ENCODE measurements around the gene HECTD2. TPM values are rescaled to one million over a fixed set of nuclear protein-coding genes. Genes with fewer than 3 reads are reported as not detected.
A peak's percentile ranks its signal among the peaks of the same experiment; 100 is the strongest.
"Not testable (repeated sequence)": the region's sequence is repeated elsewhere in the genome, so short reads cannot be mapped to it uniquely, and the experiment has no call there.

Gene HECTD2
- total RNA-seq, 1 experiment from 2014 or later, result 3.8 TPM

GRCh38 chr10:91453535-91453934 is 43.4 kb downstream of the HECTD2 start:
- in situ Hi-C loops (cut with HindIII; ENCODE audit: low pct_unique_long_range_greater_than_20kb, low sequenced_read_pairs), result no loop called here
- DNase-seq (ENCODE audit: low read depth, low spot score), result no peak

DNA sequence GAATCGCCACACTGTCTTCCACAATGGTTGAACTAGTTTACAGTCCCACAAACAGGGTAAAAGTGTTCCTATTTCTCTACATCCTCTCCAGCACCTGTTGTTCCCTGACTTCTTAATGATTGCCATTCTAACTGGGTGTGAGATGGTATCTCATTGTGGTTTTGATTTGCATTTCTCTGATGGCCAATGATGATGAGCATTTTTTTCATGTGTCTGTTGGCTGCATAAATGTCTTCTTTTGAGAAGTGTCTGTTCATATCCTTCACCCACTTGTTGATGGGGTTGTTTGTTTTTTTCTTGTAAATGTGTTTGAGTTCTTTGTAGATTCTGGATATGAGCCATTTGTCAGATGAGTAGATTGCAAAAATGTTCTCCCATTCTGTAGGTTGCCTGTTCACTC is 45.0 kb downstream of the HECTD2 start:
- in situ Hi-C loops (cut with HindIII; ENCODE audit: low pct_unique_long_range_greater_than_20kb, low sequenced_read_pairs); DNase-seq (ENCODE audit: low read depth, low spot score): not testable (repeated sequence)

DNA sequence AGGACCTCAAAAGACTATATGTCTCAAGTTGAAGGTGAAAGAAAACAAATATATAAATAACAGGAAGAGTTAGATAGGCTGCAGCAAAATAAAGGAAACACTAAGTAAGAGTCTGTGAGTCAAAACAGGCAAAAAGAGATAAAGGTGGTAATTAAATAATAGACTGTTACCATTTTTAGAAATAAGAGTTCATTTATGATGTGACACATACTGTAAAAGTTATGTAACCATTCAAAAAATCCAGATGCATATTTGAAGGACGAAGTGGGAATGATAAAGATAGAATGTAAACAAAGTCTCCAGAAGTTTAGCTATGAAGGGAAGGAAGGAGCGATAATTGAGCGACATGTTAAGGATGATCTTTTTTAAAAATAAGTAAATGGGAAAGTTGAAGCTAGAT is 50.5 kb downstream of the HECTD2 start:
- in situ Hi-C loops (cut with HindIII; ENCODE audit: low pct_unique_long_range_greater_than_20kb, low sequenced_read_pairs), result no loop called here

DNA sequence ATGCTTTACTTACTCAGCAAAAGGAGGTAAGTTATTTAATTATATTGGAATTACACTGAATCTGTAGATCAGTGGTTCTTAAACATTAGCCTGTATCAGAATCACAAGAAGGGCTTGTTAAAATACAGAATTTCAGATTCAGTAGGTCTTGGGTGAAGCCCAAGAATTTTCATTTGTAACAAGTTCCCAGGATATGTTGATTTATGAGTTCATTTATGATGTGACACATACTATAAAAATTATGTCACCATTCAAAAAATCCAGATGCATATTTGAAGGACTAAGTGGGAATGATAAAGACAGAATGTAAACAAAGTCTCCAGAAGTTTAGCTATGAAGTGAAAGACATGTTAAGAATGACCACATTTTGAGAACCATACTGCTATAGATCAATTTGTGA is 52.3 kb downstream of the HECTD2 start:
- in situ Hi-C loops (cut with HindIII; ENCODE audit: low pct_unique_long_range_greater_than_20kb, low sequenced_read_pairs), result no loop called here
- DNase-seq (ENCODE audit: low read depth, low spot score), result no peak

More for the DNA sequence above, 50.5 kb downstream of the HECTD2 start:
- no peak for DNase-seq (ENCODE audit: low read depth, low spot score)

DNA sequence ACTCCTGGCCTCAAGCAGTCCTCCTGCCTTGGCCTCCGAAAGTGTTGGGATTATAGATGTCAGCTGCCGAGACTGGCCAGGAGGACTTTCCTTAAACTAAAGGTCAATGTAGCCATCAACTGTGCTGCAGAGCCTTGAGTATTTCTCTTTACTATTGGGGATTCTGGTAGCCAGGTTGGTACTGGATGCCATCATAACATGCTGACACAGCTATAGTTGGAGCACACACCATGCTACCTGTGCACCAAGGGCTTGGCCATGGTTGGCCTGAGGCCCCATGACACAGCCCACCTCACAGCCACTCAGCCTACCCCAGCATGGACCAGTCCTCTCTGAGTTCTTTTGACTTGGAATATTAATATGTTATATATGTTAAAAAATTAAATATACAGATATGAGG is 54.4 kb downstream of the HECTD2 start:
- in situ Hi-C loops (cut with HindIII; ENCODE audit: low pct_unique_long_range_greater_than_20kb, low sequenced_read_pairs), result no loop called here
- DNase-seq (ENCODE audit: low read depth, low spot score), result no peak

GRCh38 chr10:91465261-91465660 is 55.1 kb downstream of the HECTD2 start:
- in situ Hi-C loops (cut with HindIII; ENCODE audit: low pct_unique_long_range_greater_than_20kb, low sequenced_read_pairs), result no loop called here
- DNase-seq (ENCODE audit: low read depth, low spot score), result no peak

DNA sequence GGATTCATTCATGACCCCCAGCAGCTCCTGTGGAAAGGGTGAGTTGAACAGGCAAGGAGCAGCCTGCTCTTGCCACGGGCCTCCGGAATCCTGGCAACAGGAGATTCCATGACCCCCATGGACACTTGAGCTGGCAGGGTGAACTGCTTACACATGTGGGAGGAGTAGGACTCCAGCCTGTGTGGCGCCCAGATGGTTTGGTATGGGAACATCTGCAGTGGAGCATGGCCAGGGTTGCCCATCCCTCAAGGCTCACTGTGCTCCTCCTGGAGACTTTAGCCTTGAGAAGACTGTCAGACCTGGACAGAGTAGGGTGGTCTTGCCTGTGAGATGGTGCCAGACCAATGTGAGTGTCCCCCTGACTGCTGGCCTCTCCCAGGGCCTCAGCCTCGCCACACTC is 57.0 kb downstream of the HECTD2 start:
- no peak for DNase-seq (ENCODE audit: low read depth, low spot score)
- in situ Hi-C loops (cut with HindIII; ENCODE audit: low pct_unique_long_range_greater_than_20kb, low sequenced_read_pairs), result no loop called here

GRCh38 chr10:91471602-91472001 is 61.5 kb downstream of the HECTD2 start:
- in situ Hi-C loops (cut with HindIII; ENCODE audit: low pct_unique_long_range_greater_than_20kb, low sequenced_read_pairs), result no loop called here

GRCh38 chr10:91472911-91473310 is 62.8 kb downstream of the HECTD2 start:
- in situ Hi-C loops (cut with HindIII; ENCODE audit: low pct_unique_long_range_greater_than_20kb, low sequenced_read_pairs), result no loop called here
- no peak for DNase-seq (ENCODE audit: low read depth, low spot score)

More at GRCh38 chr10:91471602-91472001, 61.5 kb downstream of the HECTD2 start:
- no peak for DNase-seq (ENCODE audit: low read depth, low spot score)

- DNase-seq (ENCODE audit: low read depth, low spot score), result no peak
- in situ Hi-C loops (cut with HindIII; ENCODE audit: low pct_unique_long_range_greater_than_20kb, low sequenced_read_pairs), result no loop called here
Observed at GRCh38 chr10:91474009-91474408, 63.9 kb downstream of the HECTD2 start.

DNA sequence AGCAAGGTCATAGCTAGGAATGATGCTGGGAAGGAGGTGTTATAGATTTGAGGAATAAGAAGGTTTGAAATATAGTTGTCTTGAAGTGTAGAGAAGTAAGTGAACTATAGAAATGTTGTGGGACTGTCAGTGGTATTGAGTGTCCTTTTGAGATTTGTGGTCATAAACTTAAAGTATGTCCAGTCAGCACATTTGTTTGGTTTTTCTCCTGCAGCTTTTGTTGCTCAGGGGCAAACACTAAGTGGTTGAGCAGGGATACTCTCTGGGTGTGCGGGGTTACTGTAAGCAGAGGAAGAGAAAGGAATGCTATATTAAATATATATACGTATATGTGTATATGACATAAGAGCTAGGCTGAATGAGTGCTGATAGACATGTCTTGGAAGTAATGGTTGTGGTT is 67.1 kb downstream of the HECTD2 start:
- in situ Hi-C loops (cut with HindIII; ENCODE audit: low pct_unique_long_range_greater_than_20kb, low sequenced_read_pairs), result no loop called here

GRCh38 chr10:91479583-91479982 is 69.4 kb downstream of the HECTD2 start:
- in situ Hi-C loops (cut with HindIII; ENCODE audit: low pct_unique_long_range_greater_than_20kb, low sequenced_read_pairs), result no loop called here
- no peak for DNase-seq (ENCODE audit: low read depth, low spot score)

More for the DNA sequence above, 67.1 kb downstream of the HECTD2 start:
- DNase-seq (ENCODE audit: low read depth, low spot score), result no peak

DNA sequence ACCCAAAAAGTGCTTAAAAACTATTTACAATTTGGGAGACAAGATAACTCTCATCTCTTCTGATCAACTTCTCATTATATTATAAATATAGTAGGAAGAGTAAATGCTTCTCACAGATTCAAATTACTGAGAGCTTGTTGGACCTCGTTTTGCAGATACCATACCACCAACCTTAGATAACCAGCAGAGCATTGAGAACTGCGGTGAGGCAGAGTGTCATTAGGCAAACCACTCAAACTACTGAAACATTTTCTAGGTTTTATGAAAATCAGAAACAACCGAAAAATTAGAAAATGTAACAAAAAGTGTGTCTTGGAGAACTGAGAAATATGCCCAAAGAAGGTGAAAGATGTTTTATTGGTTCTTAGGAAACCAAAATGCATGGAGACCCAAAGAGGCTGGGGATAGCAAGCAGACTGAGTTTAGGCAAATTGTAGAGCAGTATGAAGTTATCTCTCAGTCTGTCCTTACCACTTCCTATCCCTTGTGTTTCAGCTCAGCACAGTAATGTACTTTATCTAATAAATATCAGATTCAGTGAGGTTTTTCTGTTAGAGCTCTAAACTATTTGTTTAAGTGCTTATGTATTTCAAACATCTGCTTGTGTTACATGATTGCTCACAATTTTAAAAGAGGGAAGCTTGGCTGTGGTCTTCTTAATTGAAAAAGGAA is 77.9 kb downstream of the HECTD2 start:
- no peak for DNase-seq (ENCODE audit: low read depth, low spot score)
- in situ Hi-C loops (cut with HindIII; ENCODE audit: low pct_unique_long_range_greater_than_20kb, low sequenced_read_pairs), result no loop called here

GRCh38 chr10:91493313-91493712 is 83.2 kb downstream of the HECTD2 start:
- DNase-seq (ENCODE audit: low read depth, low spot score), result peak; percentile 47
- in situ Hi-C loops (cut with HindIII; ENCODE audit: low pct_unique_long_range_greater_than_20kb, low sequenced_read_pairs), result no loop called here

DNA sequence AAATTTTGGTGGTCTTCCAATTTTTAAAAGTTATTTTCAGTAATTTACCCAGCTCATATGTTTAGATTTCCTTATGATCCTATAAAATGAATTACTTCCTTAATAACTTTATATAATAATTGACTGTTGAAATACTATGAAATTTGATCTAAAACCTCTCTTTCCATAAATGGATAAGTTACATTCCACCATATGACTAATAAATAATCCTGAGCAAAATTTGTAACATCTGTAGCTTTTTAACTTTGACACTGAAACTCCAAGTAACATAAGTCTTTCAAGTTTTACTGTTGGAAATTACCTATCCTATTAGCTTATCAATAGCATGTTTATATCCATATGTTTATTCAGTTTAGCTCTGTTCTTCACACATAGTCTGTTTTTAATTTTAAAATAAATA is 85.3 kb downstream of the HECTD2 start:
- no peak for DNase-seq (ENCODE audit: low read depth, low spot score)
- in situ Hi-C loops (cut with HindIII; ENCODE audit: low pct_unique_long_range_greater_than_20kb, low sequenced_read_pairs), result no loop called here

GRCh38 chr10:91496016-91496415 is 85.9 kb downstream of the HECTD2 start:
- no peak for DNase-seq (ENCODE audit: low read depth, low spot score)
- in situ Hi-C loops (cut with HindIII; ENCODE audit: low pct_unique_long_range_greater_than_20kb, low sequenced_read_pairs), result no loop called here

DNA sequence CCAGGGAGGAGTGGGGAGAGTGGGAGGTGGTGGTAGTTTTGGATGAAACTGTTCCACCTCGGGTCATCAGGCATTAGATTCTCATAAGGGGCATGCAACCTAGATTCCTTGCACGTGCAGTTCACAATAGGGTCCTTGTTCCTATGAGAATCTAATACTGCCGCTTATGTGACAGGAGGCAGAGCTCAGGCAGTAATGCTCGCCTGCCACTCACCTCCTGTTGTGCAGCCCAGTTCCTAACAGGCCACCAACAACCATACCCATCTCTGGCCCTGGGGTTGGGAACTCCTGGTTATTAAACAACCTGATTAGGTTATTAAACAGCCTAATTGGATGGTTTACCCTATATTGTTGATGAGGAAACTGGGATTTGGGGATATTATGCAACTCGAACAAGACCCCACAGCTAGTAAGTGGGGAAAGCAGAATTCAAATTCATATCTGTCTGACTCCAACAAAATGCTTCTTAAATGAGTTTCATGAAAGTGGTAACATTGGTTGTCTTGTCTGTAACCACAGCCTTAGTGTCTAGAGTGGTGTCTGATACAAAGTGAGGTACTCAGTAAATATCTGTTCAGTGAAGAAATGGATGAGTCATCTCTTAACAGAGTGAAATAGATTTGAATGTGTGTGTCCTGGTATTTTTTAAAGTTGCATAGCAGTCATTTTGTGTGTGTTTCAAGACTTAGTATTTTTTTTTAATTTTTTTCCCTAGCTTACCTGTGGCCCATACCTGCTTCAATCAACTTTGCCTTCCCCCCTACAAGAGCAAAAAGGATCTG is 101.6 kb downstream of the HECTD2 start:
- in situ Hi-C loops (cut with HindIII; ENCODE audit: low pct_unique_long_range_greater_than_20kb, low sequenced_read_pairs), result no loop called here
- no peak for DNase-seq (ENCODE audit: low read depth, low spot score)

- DNase-seq (ENCODE audit: low read depth, low spot score), result no peak
- in situ Hi-C loops (cut with HindIII; ENCODE audit: low pct_unique_long_range_greater_than_20kb, low sequenced_read_pairs), result no loop called here
Observed at GRCh38 chr10:91512458-91512857, 102.3 kb downstream of the HECTD2 start.

Measured in SK-MEL-5 (cell line).